Loucy (cell line): ENCODE data around the gene ERICH2.

ENCODE experiments used
- H2AFZ ChIP-seq: fragments of 200-600 bp; sonication (generic); 2 replicates; pipeline ENCODE4 v1.6.0; 2016; ENCODE audit warnings: antibody characterized with exemption, mild to moderate bottlenecking, low read length, moderate library complexity
- H3F3A ChIP-seq: fragments of 200-600 bp; 2 replicates; pipeline ENCODE4 v1.6.0; 2016; ENCODE audit warnings: antibody characterized with exemption, low read depth, mild to moderate bottlenecking
- H3K27me3 ChIP-seq: fragments of 200-600 bp; sonication (generic); 2 replicates; pipeline ENCODE4 v1.6.1; 2014; ENCODE audit warnings: low read length, mild to moderate bottlenecking; ENCODE audit not compliant: insufficient read depth, poor library complexity, severe bottlenecking
- H3K36me3 ChIP-seq: fragments of 200-600 bp; sonication (generic); 2 replicates; pipeline ENCODE4 v1.6.1; 2016; ENCODE audit warnings: low read length; ENCODE audit not compliant: insufficient read depth
- H3K4me1 ChIP-seq: fragments of 200-600 bp; sonication (generic); 2 replicates; pipeline ENCODE4 v1.5.1; 2014; ENCODE audit warnings: low read length, mild to moderate bottlenecking; ENCODE audit not compliant: insufficient read depth, poor library complexity, severe bottlenecking
- H3K4me2 ChIP-seq: fragments of 200-600 bp; sonication (generic); 2 replicates; pipeline ENCODE4 v1.6.0; 2014; ENCODE audit warnings: antibody characterized with exemption, low read length, low read depth, mild to moderate bottlenecking; ENCODE audit not compliant: poor library complexity, severe bottlenecking
- H3K4me3 ChIP-seq: fragments of 200-600 bp; sonication (generic); 2 replicates; pipeline ENCODE4 v1.5.1; 2014; ENCODE audit warnings: low read length, mild to moderate bottlenecking, mixed read lengths; ENCODE audit not compliant: poor library complexity, severe bottlenecking
- H3K79me2 ChIP-seq: fragments of 200-600 bp; sonication (generic); 2 replicates; pipeline ENCODE4 v1.6.1; 2014; ENCODE audit warnings: low read length; ENCODE audit not compliant: insufficient read depth
- H3K9ac ChIP-seq: fragments of 200-600 bp; sonication (generic); 2 replicates; pipeline ENCODE4 v1.6.0; 2014; ENCODE audit warnings: mild to moderate bottlenecking, low read depth, low read length, moderate library complexity; ENCODE audit not compliant: poor library complexity, severe bottlenecking
- H3K9me2 ChIP-seq: fragments of 200-600 bp; sonication (generic); replicated peaks from 2 replicates; pipeline ENCODE4 v1.6.1; 2016; ENCODE audit warnings: low read depth, low read length, mixed read lengths
- H3K9me3 ChIP-seq: fragments of 200-600 bp; sonication (generic); 2 replicates; pipeline ENCODE4 v1.6.1; 2014; ENCODE audit warnings: mild to moderate bottlenecking, antibody characterized with exemption, low read length, low read depth; ENCODE audit not compliant: insufficient read depth
- H4K20me1 ChIP-seq: fragments of 200-600 bp; sonication (generic); 2 replicates; pipeline ENCODE4 v1.6.0; 2014; ENCODE audit warnings: antibody characterized with exemption, low read length, mild to moderate bottlenecking; ENCODE audit not compliant: insufficient read depth, poor library complexity, severe bottlenecking
- CTCF ChIP-seq: fragments of 200-600 bp; sonication (generic); conservative IDR thresholded peaks from 2 replicates; pipeline ENCODE4 v1.5.1; 2014; ENCODE audit warnings: mild to moderate bottlenecking, antibody characterized with exemption, low read length
- EZH2phosphoT487 ChIP-seq: fragments of 200-600 bp; IDR thresholded peaks from 2 replicates; pipeline ENCODE4 v1.6.1; 2018; ENCODE audit warnings: antibody characterized with exemption, mild to moderate bottlenecking, moderate library complexity, borderline replicate concordance

ERICH2 gene

GRCh38 chr2:170827841-170828532 is 57.8 kb downstream of the ERICH2 start:
- no peaks in the 10 kb centered on the region for H3K9me3 ChIP-seq
- H3K79me2 ChIP-seq, result no peaks in the 10 kb centered on the region
- no peak overlapping the region for H3K4me3 ChIP-seq
- H3K4me1 ChIP-seq, result peaks cover 23% of the 10 kb centered on the region
- no peaks in the 10 kb centered on the region for H3K9me2 ChIP-seq
- no peaks in the 10 kb centered on the region for H3K36me3 ChIP-seq
- no peaks in the 10 kb centered on the region for H3K27me3 ChIP-seq
- no peak overlapping the region for H3K4me2 ChIP-seq
- no peak overlapping the region for H3K9ac ChIP-seq
- TF ChIP-seq CTCF, result no peak
- no peak for TF ChIP-seq EZH2phosphoT487
- H2AFZ ChIP-seq, result no peak overlapping the region
- H3F3A ChIP-seq, result no peaks in the 10 kb centered on the region
- H4K20me1 ChIP-seq, result no peaks in the 10 kb centered on the region

DNA sequence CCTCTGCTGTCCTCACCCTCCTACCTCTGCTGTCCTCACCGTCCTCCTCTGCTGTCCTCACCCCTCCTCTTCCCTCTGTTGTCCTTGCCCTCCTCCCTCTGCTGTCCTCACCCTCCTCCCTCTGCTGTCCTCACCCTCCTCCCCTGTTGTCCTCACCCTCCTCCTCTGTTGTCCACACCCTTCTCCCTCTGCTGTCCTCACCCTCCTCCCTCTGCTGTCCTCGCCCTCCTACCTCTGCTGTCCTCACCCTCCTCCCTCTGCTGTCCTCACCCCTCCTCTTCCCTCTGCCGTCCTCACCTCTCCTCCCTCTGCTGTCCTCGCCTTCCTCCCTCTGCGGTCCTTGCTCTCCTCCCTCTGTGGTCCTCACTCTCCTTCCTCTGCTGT is 58.3 kb downstream of the ERICH2 start:
- Histone ChIP-seq H3K4me2 (no peak overlapping the region), H3K4me1 (peaks cover 23% of the 10 kb centered on the region), H3K27me3 (no peaks in the 10 kb centered on the region), H3K9me2 (no peaks in the 10 kb centered on the region), H3K9ac (no peak overlapping the region), H4K20me1 (no peaks in the 10 kb centered on the region), H3K4me3 (no peak overlapping the region), H3K9me3 (no peaks in the 10 kb centered on the region), H3F3A (no peaks in the 10 kb centered on the region), H3K36me3 (no peaks in the 10 kb centered on the region), H2AFZ (no peak overlapping the region), H3K79me2 (no peaks in the 10 kb centered on the region)
- TF ChIP-seq CTCF (no peak), EZH2phosphoT487 (no peak)

DNA sequence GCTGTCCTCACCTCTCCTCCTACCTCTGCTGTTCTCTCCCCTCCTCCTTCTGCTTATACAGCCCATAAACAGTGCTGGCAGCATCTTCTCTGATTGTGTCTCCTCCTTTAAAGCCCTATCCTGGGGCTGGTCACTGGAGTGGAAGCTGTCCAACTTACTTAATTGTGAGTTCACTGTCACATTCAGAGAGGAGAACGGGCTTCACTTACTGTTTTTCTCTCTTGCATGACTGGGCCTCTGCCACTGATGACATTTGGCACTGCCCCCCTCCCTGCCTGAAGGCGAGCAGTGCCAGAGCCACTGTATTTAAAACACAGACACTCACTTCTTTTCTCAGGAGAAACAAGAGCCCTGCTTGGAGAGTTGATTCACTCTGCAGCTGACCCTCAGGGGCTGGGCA is 58.9 kb downstream of the ERICH2 start:
- Histone ChIP-seq H3K27me3 (no peaks in the 10 kb centered on the region), H3K36me3 (no peaks in the 10 kb centered on the region), H3K9me3 (no peaks in the 10 kb centered on the region), H3K4me2 (no peak overlapping the region), H3K79me2 (no peaks in the 10 kb centered on the region), H3F3A (no peaks in the 10 kb centered on the region), H3K4me3 (no peak overlapping the region), H4K20me1 (no peaks in the 10 kb centered on the region), H2AFZ (no peak overlapping the region), H3K4me1 (peaks cover 23% of the 10 kb centered on the region), H3K9ac (no peak overlapping the region), H3K9me2 (no peaks in the 10 kb centered on the region)
- no peak for TF ChIP-seq EZH2phosphoT487

DNA sequence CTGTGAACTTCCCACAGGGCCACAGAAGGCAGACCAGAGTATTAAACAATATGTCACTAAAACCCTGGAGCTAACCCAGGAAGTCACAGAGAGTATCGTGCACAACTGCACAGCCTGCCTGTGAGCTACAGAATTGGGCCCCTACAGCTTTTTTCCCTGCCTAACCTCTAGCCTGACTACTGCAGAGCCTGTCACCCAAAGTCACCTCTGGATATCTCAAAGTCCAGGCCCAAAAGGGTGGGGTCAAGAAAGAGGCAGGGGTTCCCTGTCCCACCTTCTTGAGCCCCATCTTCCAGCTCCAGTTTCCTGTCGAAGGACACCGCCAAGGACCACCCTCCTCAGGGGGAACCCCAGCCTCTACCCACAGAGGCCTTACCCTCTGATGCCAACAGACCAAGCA is 60.0 kb downstream of the ERICH2 start:
- Histone ChIP-seq H3K9me3 (no peaks in the 10 kb centered on the region), H3F3A (no peaks in the 10 kb centered on the region), H3K79me2 (no peaks in the 10 kb centered on the region), H3K27me3 (no peaks in the 10 kb centered on the region), H3K9ac (no peak overlapping the region), H2AFZ (no peak overlapping the region), H4K20me1 (no peaks in the 10 kb centered on the region), H3K36me3 (no peaks in the 10 kb centered on the region), H3K4me2 (no peak overlapping the region), H3K4me1 (peaks cover 18% of the 10 kb centered on the region), H3K9me2 (no peaks in the 10 kb centered on the region), H3K4me3 (no peak overlapping the region)
- TF ChIP-seq CTCF, result no peak
- no peak for TF ChIP-seq EZH2phosphoT487
